ENCODE measurements around the gene RPL36A. TPM values are rescaled to one million over a fixed set of nuclear protein-coding genes. Genes with fewer than 3 reads are reported as not detected.

RPL36A gene
- total RNA-seq, 4 donors from 2014 or later, result 236 to 729 (median 490) TPM

DNA sequence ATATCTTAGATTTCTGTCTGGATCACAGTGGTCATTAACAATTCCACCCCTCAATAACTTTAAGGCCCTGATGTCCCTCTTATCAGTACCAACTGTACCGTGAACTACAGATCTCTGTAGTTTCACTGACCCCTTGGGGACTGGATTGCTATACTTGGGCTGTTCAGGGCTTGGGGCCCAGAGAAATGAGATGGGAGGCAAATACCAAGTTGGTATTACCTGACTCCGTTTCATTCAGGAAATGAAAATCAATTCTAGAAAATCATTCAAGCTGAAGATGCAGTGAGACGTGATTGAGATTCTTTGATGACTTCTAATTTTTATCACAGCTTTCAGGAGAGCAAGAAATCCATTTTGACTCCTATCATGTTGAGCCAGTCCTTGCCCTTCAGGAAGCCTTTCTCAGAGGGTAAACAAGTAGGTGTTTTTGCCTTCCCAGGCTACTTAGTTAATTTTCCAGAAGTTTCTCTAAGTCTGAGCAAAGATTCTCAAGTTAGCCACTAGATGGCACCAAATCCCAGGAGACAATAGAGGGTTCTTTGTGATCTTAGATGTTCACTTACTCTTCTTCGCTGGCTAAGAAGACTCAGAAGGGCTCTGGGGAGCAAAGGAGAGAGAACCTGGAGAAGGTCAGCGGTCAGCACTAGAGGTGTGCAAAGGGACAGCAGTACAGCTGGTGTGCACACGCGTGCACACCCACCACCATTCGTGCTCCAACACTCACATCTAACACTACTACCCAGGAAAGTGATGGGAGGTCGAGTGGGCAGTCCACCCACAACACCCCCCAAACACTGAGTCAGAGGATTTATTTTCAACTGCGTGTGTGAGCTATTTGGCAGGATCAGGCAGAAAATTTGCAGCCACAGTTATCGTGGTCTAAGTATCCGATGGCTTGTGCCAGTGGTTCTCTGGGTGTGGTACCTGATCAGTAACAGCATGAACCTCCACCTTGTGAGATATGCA is 24.7 kb downstream of the RPL36A start:
- Histone ChIP-seq H3K9me3 (no peaks in the 10 kb centered on the region), H3K4me3 (no peak overlapping the region), H3K27me3 (no peaks in the 10 kb centered on the region), H3K4me1 (peaks cover 0 to 22% (median 0%) of the 10 kb centered on the region in 4 donors), H3K27ac (peak overlapping the region; percentile 6 to 55 (median 28)), H3K36me3 (peaks cover 0 to 14% (median 0%) of the 10 kb centered on the region in 3 donors)
- TF ChIP-seq, protein P1, sequence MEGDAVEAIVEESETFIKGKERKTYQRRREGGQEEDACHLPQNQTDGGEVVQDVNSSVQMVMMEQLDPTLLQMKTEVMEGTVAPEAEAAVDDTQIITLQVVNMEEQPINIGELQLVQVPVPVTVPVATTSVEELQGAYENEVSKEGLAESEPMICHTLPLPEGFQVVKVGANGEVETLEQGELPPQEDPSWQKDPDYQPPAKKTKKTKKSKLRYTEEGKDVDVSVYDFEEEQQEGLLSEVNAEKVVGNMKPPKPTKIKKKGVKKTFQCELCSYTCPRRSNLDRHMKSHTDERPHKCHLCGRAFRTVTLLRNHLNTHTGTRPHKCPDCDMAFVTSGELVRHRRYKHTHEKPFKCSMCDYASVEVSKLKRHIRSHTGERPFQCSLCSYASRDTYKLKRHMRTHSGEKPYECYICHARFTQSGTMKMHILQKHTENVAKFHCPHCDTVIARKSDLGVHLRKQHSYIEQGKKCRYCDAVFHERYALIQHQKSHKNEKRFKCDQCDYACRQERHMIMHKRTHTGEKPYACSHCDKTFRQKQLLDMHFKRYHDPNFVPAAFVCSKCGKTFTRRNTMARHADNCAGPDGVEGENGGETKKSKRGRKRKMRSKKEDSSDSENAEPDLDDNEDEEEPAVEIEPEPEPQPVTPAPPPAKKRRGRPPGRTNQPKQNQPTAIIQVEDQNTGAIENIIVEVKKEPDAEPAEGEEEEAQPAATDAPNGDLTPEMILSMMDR (IDR thresholded peaks at IDR 0.05), result peak; percentile 64 to 76 (median 68)
- TF ChIP-seq POLR2A (IDR thresholded peaks at IDR 0.05), result no peak
- no peak for DNase-seq

DNA sequence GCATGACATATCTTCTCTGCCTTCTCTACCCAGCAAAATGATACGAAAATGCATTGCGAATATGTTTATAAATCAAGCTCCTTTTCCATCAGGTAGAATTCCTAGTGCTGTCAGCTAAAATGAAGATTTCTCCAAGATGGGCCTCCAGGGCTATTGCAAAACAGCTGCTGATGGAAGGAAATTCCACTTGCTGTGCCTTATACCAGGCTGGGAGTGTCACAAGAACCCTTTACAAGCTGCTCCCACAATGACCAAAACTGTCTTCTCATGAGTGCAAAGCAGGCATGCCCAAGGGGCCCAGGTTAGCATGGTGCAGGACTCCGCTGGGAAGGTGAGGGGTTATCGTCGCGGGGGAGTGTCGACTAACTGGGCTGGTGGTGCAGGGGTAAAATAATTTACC is 25.9 kb downstream of the RPL36A start:
- Histone ChIP-seq H3K4me1 (peaks cover 0 to 15% (median 0%) of the 10 kb centered on the region in 4 donors), H3K27me3 (no peaks in the 10 kb centered on the region), H3K36me3 (peaks cover 0 to 14% (median 0%) of the 10 kb centered on the region in 3 donors), H3K4me3 (no peak overlapping the region), H3K9me3 (no peaks in the 10 kb centered on the region), H3K27ac (no peak overlapping the region)
- TF ChIP-seq, protein P1 (IDR thresholded peaks at IDR 0.05), result no peak
- TF ChIP-seq POLR2A (IDR thresholded peaks at IDR 0.05), result no peak
- no peak for DNase-seq

DNA sequence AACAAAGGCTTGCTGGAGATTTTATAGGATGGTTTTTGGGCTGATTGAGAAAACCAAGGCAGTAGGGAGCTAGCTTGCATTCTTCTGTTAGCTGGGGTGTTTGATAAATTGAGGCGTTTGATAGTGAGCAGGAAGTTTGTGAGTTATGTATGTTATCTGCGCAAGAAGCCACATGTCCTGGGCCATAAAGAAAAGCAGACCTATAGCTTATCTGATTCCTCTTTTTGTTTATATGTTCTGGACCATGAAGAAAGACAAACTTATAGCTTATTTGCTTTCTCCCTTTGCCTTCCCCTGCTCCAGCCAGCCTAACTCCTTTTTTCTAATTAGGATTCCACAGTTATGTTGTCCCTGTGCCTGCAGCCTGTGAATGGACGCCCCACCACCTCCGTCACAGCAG is 26.4 kb downstream of the RPL36A start:
- Histone ChIP-seq H3K27ac (peak overlapping the region in 2 of 4 donors; percentile 90 to 92), H3K9me3 (no peaks in the 10 kb centered on the region), H3K27me3 (no peaks in the 10 kb centered on the region), H3K4me3 (no peak overlapping the region), H3K4me1 (peaks cover 0 to 15% (median 0%) of the 10 kb centered on the region in 4 donors), H3K36me3 (peaks cover 0 to 9% (median 0%) of the 10 kb centered on the region in 3 donors)
- DNase-seq, result no peak
- TF ChIP-seq POLR2A (IDR thresholded peaks at IDR 0.05), result no peak
- TF ChIP-seq, protein P1 (IDR thresholded peaks at IDR 0.05), result no peak

DNA sequence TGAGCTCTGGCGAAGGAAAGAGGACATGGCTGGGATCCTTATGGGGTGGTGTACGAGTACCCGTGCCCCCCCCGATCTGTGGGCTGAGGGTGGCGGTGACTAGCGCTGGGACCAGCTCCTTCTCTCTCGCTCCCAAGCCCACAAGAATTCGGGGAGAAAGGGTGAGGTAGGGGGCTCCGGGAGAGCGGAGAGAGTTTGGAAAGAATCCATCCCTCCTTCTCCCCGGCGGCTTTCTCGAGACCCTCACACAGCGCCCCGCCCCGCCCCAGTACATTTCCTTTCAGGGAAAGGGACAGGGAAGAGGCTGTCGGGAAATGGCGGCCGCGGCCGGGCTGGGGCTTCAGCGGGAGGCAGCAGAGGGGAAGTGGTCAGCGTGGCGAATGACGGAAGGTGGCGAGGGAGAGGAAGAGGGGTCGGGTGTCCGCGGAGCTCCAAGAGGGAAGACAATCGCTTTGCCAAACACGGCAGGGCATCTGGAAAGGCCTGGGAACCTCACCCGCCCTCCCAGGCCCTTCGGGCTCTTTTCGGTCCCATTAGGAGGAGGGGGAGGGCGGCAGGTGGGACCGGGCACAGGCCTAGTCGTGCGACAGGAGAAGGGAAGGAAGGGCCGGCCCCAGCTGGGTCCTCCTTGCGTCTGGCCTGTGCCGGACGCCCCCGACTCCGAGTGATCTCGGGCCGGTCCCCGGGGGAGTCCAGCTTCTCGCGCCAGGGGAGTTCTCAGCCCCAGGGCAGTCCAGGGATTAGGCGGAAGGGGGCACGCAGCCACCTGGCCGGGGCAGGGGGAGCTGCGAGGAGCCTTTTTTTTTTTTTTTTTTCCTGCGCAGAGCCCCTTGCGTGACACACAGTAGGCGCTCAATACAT is 27.4 kb downstream of the RPL36A start:
- no peaks in the 10 kb centered on the region for H3K9me3 ChIP-seq
- peak overlapping the region; percentile 76 to 92 (median 83) for H3K27ac ChIP-seq
- no peaks in the 10 kb centered on the region for H3K36me3 ChIP-seq
- TF ChIP-seq POLR2A (IDR thresholded peaks at IDR 0.05), result no peak
- H3K4me3 ChIP-seq, result peak overlapping the region; percentile 49 to 69 (median 60)
- peak; percentile 51 to 77 (median 67) for DNase-seq
- H3K4me1 ChIP-seq, result peaks cover 0 to 15% (median 0%) of the 10 kb centered on the region in 4 donors
- H3K27me3 ChIP-seq, result no peaks in the 10 kb centered on the region

DNA sequence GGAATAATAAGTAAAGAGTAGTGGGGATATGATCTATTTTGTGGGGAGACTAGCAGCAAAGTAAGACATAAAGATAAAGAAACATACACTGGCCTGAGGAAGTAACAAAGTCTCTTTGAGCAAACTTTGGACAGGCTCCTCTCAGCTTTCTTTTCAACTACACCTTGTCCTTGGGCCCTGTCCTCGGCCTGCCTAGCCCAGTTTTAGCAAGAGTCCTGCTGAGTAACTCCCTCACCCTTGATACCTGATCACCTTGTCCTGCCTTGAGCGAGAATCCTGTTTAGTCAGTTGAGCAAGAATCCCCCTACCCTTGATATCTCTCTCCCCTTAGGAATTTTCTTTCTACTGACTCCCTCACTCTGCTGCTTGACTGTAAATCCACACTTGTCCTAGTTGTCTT is 28.7 kb downstream of the RPL36A start:
- no peak for DNase-seq
- H3K4me1 ChIP-seq, result peaks cover 0 to 15% (median 0%) of the 10 kb centered on the region in 4 donors
- H3K4me3 ChIP-seq, result no peak overlapping the region
- TF ChIP-seq POLR2A (IDR thresholded peaks at IDR 0.05), result no peak
- TF ChIP-seq, protein P1 (IDR thresholded peaks at IDR 0.05), result no peak
- no peaks in the 10 kb centered on the region for H3K36me3 ChIP-seq
- H3K9me3 ChIP-seq, result no peaks in the 10 kb centered on the region
- H3K27me3 ChIP-seq, result no peaks in the 10 kb centered on the region
- peak overlapping the region in 3 of 4 donors; percentile 17 to 90 (median 76) for H3K27ac ChIP-seq

All from Peyer's patch (tissue), 4 donors.